ENCODE data around the gene CALD1. TPM values are rescaled to one million over a fixed set of nuclear protein-coding genes. Genes with fewer than 3 reads are reported as not detected.
A peak's percentile ranks its signal among the peaks of the same experiment; 100 is the strongest.

Gene CALD1
- polyA plus RNA-seq, 1 donor from 2014 or later: 8.0 TPM

GRCh38 chr7:134910214-134910890 is 130.9 kb downstream of the CALD1 start:
- no peaks in the 10 kb centered on the region for H3K79me2 ChIP-seq (replicated peaks; ENCODE audit: insufficient read depth, low read length)
- H4K20me1 ChIP-seq (ENCODE audit: insufficient read depth): no peaks in the 10 kb centered on the region

GRCh38 chr7:134910968-134911367 is 131.5 kb downstream of the CALD1 start:
- H3K79me2 ChIP-seq (replicated peaks; ENCODE audit: insufficient read depth, low read length): no peaks in the 10 kb centered on the region
- TF ChIP-seq EZH2 (IDR thresholded peaks at IDR 0.05; ENCODE audit: borderline replicate concordance, insufficient read depth, low read length, poor library complexity, severe bottlenecking) (no peak), EP300 (conservative IDR thresholded peaks at IDR 0.05; ENCODE audit: poor library complexity, severe bottlenecking) (no peak), REST (IDR thresholded peaks at IDR 0.05; ENCODE audit: borderline replicate concordance) (no peak), TAF1 (IDR thresholded peaks at IDR 0.05; ENCODE audit: low read depth) (no peak), RAD21 (conservative IDR thresholded peaks at IDR 0.05) (no peak), MXI1 (conservative IDR thresholded peaks at IDR 0.05; ENCODE audit: poor library complexity, severe bottlenecking) (no peak), SMC3 (conservative IDR thresholded peaks at IDR 0.05; ENCODE audit: poor library complexity) (no peak)

More at GRCh38 chr7:134910214-134910890, 130.9 kb downstream of the CALD1 start:
- H3K36me3 ChIP-seq (ENCODE audit: insufficient read depth, low read length): no peaks in the 10 kb centered on the region
- H3F3A ChIP-seq (ENCODE audit: insufficient read depth, low read length, poor library complexity, severe bottlenecking): no peaks in the 10 kb centered on the region
- no peak for TF ChIP-seq SMC3 (conservative IDR thresholded peaks at IDR 0.05; ENCODE audit: poor library complexity)
- TF ChIP-seq POLR2AphosphoS5 (IDR thresholded peaks at IDR 0.05): no peak
- TF ChIP-seq MXI1 (conservative IDR thresholded peaks at IDR 0.05; ENCODE audit: poor library complexity, severe bottlenecking): no peak
- TF ChIP-seq TAF1 (IDR thresholded peaks at IDR 0.05; ENCODE audit: low read depth): no peak
- no peak for TF ChIP-seq REST (IDR thresholded peaks at IDR 0.05; ENCODE audit: borderline replicate concordance)
- TF ChIP-seq EP300 (conservative IDR thresholded peaks at IDR 0.05; ENCODE audit: poor library complexity, severe bottlenecking): no peak
- no peak for TF ChIP-seq CTCF (IDR thresholded peaks at IDR 0.05; ENCODE audit: poor library complexity, severe bottlenecking)
- TF ChIP-seq RAD21 (conservative IDR thresholded peaks at IDR 0.05): no peak
- no peak for TF ChIP-seq EZH2 (IDR thresholded peaks at IDR 0.05; ENCODE audit: borderline replicate concordance, insufficient read depth, low read length, poor library complexity, severe bottlenecking)
- H3K4me2 ChIP-seq (ENCODE audit: low read length): no peak overlapping the region
- H2AFZ ChIP-seq (ENCODE audit: low read depth, low read length): no peak overlapping the region
- H3K9me3 ChIP-seq (ENCODE audit: low read length): no peaks in the 10 kb centered on the region
- no peak overlapping the region for H3K9ac ChIP-seq (ENCODE audit: low read length)
- H3K27ac ChIP-seq (ENCODE audit: low read length): no peak overlapping the region
- no peaks in the 10 kb centered on the region for H3K9me2 ChIP-seq (ENCODE audit: insufficient read depth, low read length)
- H3K27me3 ChIP-seq (ENCODE audit: insufficient read depth, low read depth, low read length): no peaks in the 10 kb centered on the region
- H3K4me3 ChIP-seq (ENCODE audit: low read length): no peak overlapping the region

More at GRCh38 chr7:134910968-134911367, 131.5 kb downstream of the CALD1 start:
- Histone ChIP-seq H4K20me1 (ENCODE audit: insufficient read depth) (no peaks in the 10 kb centered on the region), H3F3A (ENCODE audit: insufficient read depth, low read length, poor library complexity, severe bottlenecking) (no peaks in the 10 kb centered on the region), H3K9me2 (ENCODE audit: insufficient read depth, low read length) (no peaks in the 10 kb centered on the region), H3K4me3 (ENCODE audit: low read length) (no peak overlapping the region), H3K27me3 (ENCODE audit: insufficient read depth, low read depth, low read length) (no peaks in the 10 kb centered on the region), H3K27ac (ENCODE audit: low read length) (peak overlapping the region; percentile 64), H2AFZ (ENCODE audit: low read depth, low read length) (no peak overlapping the region), H3K9me3 (ENCODE audit: low read length) (no peaks in the 10 kb centered on the region), H3K4me2 (ENCODE audit: low read length) (no peak overlapping the region), H3K36me3 (ENCODE audit: insufficient read depth, low read length) (no peaks in the 10 kb centered on the region), H3K9ac (ENCODE audit: low read length) (no peak overlapping the region)
